GM21619 (cell line): ENCODE data around the gene CDC42BPG.

Experiments
- ATAC-seq: cut with Tn5 transposase; IDR thresholded peaks from one replicate; pipeline ENCODE4 v1.9.1; 2021; ENCODE audit not compliant: unreplicated experiment

CDC42BPG gene, protein sequence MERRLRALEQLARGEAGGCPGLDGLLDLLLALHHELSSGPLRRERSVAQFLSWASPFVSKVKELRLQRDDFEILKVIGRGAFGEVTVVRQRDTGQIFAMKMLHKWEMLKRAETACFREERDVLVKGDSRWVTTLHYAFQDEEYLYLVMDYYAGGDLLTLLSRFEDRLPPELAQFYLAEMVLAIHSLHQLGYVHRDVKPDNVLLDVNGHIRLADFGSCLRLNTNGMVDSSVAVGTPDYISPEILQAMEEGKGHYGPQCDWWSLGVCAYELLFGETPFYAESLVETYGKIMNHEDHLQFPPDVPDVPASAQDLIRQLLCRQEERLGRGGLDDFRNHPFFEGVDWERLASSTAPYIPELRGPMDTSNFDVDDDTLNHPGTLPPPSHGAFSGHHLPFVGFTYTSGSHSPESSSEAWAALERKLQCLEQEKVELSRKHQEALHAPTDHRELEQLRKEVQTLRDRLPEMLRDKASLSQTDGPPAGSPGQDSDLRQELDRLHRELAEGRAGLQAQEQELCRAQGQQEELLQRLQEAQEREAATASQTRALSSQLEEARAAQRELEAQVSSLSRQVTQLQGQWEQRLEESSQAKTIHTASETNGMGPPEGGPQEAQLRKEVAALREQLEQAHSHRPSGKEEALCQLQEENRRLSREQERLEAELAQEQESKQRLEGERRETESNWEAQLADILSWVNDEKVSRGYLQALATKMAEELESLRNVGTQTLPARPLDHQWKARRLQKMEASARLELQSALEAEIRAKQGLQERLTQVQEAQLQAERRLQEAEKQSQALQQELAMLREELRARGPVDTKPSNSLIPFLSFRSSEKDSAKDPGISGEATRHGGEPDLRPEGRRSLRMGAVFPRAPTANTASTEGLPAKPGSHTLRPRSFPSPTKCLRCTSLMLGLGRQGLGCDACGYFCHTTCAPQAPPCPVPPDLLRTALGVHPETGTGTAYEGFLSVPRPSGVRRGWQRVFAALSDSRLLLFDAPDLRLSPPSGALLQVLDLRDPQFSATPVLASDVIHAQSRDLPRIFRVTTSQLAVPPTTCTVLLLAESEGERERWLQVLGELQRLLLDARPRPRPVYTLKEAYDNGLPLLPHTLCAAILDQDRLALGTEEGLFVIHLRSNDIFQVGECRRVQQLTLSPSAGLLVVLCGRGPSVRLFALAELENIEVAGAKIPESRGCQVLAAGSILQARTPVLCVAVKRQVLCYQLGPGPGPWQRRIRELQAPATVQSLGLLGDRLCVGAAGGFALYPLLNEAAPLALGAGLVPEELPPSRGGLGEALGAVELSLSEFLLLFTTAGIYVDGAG (N-terminal part only)

DNA sequence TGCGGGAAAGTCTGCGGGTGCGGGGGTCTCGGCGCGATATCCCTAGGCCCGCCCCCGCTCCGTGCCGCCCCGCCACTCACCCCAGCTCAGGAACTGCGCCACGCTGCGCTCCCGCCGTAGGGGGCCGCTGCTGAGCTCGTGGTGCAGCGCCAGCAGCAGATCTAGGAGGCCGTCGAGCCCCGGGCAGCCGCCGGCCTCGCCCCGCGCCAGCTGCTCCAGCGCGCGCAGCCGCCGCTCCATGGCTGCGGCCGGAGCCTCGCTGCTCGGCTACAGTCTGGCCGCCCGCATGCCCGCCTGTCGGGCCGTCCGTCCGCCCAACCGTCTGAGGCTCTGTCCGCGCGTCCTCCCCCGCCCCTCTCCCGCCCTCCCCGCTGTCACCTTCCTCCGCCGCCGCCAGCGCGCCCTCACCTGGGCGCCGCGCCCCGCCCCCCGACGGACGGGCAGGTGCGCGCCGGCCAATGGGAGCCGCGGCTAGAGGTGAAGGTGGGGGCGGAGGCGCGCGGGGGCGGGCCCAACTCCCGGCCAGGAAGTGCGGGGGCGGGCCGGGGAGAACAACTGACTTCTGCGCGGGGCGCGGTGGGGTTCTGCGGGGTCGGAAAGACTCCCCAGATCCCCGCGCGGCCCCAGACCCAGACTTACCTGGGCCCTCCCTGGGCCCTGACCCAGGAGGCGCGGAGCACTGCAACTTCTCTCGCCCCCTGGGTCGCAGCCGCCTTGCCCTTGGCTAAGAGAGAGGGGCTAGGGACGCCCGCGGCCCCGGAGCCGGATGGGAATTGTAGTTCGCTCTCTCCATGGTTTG, at the start of gene CDC42BPG:
CDC42BPG (minus strand) TSS at position 324 of the 799 bp plus-strand sequence; CDS start at position 240, 84 bp downstream.
- ATAC-seq: no peak

DNA sequence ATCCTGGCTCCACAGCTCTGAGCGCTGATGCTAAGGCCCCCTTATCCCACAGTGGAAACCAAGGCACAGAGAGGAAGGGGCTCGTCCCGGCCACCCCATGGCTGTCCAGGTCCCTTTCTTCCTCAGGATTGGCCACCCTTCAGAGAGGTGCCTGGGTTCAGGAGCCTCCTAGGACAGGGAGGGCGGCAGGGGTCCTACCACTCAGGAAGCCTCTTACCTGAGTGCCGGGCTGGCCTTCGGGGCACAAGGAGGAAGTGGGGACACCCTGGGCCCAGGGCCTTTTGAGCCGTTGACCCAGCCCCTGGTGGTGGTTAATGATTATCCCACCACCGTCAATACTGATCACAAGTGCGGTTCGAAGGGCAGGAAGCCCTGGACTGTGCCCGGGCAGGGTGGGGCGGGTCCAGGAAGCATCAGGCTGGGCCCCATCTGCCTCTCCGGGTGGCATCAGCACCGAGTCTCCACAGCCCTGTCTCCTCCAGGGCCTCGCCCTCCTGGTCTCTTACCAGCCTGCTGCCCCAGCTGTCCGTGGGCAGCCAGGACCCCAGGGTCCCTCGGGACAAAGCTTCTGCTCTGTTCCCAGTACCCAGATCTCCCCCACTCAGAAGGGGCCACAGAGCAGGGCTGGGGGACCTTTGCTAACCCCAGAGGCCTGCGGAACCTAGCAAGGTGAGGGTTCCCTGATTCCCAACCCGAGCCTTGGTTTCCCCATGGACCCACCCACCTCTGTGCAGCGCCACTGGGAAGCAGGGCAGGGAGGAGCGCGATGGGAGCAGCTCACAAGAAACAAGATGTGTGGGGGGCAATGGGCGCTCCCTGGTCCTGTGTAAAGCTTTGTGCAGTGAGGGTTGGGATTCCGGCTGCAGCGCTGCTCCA, 49.0 kb upstream of the CDC42BPG start:
- no peak for ATAC-seq

DNA sequence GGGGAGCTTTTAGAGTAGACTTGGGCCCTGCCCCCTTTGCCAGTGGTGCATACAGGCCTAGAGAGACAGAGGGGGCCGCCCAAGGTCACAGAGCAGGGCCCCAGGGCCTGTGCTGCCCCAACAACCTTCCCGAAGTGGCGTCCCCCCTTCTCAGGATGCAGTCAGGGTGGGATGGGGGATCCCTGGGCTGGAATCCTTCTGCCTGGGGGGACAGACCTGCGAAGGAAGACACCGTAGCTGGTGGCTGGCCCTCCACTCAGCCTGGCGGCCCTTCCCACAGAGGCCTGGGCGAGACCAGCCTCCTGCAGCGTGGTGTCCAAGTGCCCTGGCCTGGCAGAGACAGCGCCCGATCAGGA, 48.4 kb upstream of the CDC42BPG start:
- no peak for ATAC-seq

DNA sequence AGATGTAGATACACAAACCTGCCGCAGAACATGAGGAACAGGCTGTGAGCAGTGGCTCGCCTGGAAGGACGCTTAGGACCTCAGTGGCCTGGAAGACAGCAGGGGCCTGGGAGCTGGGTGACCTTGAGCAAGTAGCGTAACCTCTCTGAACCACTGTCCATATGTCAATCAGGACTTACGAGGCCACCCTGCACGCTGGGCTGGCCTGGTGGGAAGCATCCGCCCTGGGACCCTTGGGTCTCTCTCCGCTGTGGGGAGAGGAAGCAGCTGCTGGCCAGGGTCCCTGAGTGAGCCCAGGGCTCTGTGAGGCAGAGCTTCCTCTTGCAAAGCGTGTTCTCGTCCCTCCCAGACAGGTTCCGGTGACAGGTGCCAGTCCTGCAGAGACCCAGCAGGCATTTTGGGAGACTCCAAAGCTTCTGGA, 48.0 kb upstream of the CDC42BPG start:
- no peak for ATAC-seq

DNA sequence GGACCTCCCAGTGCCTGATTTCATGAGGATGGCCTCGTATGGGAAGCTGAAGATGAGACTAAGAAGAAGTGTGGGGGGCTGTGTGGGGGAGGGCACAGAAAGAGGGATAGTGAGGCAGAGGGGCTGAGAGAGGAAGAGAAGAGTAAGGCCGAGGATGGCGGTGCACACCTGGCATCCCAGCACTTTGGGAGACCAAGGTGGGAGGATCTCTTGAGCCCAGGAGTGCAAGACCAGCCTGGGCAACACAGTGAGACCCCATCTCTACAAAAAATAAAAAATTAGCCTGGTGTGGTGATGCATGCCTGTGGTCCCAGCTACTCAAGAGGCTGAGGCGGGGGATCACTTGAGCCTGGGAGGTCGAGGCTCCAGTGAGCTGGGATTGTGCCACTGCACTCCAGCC, 47.4 kb upstream of the CDC42BPG start:
- ATAC-seq: no peak

DNA sequence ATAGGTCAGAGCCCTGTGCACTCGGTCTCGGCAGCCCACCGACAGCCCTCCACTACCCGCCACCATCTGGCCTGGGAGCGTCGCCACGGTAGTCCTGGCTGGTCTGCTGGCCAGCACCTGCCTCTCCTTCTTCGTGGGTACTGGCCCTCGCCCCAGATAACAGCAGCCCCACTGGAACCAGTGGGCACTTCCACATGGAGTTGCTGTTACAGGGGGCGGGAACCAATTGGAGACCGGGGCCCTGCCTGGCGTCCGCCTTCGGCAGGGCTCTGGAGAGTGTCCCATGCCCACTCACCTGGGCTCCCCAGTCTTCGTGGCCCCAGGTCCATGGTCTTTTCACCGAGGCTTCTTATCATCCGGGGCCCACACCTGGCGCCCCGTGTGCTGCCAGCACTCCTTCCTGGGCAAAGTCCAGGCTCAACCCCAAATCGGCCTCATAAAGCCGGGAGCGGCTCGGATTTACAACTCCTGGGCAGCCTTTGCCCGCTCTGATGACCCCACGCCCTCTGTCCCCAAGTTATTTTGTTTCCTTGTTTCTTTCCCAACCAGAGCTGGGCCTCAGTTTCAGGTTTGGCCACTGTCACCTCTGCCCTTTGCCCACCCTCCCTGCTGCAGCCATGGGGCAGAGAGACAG, 46.9 kb upstream of the CDC42BPG start:
- no peak for ATAC-seq

DNA sequence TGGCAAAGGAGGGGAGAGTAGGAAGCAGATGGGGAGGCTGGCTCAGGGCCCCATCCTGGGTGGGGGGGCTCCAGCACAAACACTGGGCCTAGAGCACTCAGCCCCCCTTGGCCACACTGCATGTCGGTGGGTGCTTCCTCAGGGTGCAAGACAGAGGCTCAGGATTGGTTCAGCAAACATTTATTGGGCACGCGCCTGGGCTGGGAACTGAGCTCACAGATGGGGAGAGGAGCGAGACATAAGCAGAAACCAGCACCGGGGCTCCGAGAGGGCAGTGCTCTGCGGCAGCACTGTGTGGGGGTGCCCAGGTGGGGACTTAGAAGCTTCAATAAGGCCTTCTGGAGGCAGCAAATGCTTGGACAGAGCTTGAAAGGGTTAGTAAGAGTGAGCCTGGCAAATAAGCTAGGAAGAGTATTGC, 46.1 kb upstream of the CDC42BPG start:
- no peak for ATAC-seq

DNA sequence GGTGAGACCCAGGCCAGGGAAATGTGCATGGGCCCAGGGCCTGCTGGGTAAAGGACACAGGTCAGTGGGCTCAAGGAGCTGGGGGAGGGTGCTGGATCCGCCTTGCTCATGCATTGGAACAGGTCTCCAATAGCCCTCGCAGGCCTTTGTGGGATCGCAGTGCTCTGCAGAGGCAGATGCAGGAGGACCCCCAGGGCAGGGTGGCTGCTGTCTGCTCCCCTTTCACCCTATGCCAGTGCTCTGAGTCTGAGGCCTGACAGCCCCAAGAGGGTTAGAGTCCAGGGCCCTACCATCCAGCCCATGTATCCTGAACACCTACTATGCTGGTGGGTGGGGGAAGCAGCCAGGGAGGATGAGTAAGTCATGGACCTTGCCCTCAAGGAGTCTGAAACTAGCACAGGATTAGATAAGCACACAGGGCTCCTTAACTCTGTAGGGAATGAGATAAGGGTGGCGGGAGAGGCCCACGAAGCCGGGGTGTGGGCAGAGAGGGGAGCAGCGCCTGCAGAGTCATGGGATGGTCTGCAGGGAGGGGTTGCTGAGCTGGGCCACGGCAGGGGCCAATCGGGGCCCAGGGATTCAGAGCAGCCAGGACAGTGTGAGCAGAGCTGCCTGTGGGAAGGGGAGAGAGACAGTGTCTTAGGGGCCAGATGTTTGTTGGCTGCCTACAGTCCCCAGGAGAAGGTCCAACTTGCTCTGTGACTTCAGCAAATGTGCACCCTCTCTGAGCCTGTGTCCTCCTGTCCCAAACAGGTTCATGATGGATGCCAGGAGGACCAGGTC, 44.5 kb upstream of the CDC42BPG start:
- no peak for ATAC-seq

DNA sequence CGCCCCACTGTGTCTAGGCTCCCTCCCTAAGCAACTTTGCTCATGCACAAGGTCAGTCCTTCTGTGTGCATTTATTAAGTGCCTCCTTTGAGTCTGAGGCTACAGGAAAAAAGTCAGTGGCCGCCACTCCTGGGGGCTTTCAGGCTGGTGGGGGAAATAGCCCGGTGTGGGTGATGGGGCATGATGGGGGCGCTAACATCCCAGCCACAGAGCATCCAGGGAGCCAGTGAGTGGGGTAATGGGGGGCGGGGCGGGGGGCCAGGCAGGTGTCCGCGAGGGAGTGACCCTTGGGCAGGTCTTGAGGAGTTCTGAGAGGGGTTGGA, 43.9 kb upstream of the CDC42BPG start:
- no peak for ATAC-seq

DNA sequence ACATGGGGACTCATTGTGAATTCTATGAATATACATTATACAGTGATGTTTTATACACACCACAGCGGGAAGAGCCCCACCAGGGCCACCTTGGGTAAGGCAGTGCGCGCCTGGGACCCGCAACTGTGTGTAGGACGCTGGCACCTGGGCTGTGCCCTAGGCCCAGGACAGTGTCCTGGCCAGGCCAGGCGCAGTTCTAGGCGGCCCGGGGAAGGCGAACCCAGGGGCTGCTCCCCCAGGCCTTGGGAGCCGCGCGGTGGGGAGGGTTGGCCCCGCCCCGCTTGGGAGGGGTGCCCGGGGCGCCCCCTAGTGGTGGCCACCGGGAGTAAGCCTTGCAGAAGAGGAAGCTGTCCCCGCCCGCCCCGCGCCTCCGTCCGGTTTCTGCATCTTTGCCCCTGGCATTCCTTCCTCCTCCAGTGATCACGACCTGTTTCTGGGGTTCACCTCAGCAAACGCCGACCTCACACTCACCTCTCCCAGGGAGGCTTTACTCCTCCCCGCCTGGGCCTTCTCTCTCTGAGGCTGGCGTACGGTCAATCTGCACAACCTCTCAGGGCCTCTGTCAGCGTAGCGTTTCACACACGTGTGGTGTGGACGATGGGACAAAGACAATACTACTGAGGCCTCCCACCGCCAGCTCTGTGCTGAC, 43.4 kb upstream of the CDC42BPG start:
- no peak for ATAC-seq

DNA sequence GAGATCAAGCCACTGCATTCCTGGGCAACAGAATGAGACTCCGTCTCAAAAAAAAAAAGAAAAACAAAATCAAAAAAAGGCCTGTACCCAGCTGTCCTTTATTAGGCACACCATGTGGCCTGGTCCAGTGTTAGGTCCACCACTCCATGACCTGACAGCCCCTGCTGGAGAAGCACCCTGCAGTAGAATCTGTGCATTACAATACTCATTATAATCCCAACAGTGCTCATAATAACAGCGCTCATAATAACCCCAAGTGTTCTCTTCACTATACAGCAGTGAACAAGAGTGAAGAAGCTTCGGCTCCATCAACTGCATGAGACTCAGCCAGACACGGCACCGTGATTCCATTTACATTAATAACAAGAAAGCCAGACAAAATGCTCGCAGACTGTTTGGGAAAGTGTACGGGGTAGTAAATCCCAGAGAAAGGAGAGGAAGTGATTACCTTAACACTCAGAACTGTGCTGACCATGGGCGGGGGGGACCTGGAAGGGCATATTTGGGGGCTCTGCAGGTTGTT, 42.8 kb upstream of the CDC42BPG start:
- no peak for ATAC-seq

DNA sequence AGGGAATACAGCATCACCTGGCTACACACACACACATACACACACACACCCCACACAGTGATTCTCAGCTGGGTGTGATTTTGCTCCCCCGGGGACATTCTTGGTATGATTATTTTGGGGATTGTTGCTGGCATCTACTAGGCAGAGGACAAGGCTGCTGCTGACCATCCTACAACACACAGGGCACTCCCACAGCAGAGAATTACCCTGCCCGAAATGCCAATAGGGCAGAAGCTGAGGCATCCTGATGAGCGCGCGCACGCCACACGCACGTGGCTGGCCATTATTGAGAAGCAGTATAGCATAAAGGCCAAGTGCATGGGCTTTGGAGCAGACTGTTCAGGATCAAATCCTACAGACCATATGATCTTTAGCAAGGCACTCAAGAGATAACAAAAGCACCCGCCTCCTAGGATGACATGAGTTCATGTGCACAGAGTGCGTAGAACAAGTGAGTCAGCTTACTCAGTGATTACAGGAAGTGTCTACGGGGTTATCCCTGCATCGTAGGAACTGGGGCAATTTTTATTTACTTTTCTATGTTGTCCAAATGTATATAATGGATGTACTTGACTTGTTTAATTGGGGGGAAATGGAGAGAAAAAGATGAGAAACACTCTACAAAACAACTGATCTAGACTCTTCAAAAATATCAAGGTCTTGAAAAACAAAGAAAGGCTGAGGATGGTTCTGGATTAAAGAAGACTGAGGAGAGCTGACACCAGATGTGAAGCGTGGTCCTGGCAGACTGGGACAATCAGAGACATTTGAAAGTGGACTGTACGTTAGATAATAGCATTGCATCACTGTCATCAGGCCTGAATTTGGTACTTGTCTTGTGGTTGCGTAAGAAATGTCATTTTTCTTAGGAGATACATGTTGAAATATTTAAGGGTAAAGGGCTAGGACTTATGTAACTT, 41.2 kb upstream of the CDC42BPG start:
- ATAC-seq: no peak

DNA sequence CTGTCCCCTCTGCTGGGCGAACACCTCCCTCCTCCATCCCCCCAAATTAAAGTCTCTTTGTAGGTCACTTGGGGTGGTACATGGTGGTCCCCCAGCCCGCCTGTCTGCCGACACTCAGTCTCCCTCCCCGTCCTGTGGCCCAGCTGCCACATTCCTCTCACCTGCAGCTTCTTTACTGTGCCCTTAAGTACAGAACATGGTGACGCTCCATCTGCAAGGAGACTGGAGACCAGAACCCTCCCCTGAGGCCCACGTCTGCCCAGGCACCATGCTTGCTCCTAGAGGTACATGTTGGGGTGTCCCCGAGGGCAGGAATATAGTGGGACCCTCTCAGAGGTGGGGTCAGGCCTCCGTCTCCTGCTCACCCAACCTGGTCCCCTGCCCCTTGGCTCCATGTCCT, 39.6 kb upstream of the CDC42BPG start:
- ATAC-seq: no peak

DNA sequence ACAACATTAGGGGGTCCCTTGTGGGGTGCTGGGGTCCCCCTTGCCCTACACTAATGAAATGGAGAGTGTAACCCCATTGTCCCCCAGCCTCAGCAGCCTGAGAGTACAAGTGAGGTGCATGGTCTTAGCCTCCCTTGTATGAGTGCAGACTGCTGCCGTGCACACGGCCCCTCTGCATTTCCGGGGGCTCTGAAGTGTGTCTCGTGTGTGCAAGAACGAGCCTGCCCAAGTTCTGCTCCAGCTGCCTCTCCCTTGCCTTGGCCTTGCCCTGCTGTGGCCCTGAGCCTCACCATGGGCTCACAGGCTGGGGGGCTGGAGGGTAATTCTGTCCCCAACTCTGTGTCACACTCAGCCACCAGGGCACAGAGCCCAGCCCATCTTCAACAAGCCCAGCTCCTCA, 39.1 kb upstream of the CDC42BPG start:
- ATAC-seq: no peak

DNA sequence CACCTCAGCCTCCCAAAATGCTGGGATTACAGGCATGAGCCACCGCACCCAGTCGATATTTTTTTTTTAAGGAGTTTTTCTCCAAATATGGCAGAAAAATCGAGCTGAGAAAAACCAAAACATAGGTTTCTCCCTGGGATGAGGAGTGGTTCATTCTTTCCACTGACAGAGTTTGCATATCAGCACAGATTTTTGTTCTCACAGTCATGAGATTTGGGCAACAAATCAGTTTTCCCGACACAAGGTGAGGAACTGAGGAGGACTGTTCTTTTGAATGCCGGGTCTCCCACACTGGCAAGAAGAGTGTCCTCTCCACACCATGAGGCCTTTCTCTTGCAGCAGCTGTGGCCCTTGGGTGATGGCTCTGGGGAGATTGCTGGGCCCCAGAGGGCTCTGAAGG, 37.8 kb upstream of the CDC42BPG start:
- no peak for ATAC-seq

DNA sequence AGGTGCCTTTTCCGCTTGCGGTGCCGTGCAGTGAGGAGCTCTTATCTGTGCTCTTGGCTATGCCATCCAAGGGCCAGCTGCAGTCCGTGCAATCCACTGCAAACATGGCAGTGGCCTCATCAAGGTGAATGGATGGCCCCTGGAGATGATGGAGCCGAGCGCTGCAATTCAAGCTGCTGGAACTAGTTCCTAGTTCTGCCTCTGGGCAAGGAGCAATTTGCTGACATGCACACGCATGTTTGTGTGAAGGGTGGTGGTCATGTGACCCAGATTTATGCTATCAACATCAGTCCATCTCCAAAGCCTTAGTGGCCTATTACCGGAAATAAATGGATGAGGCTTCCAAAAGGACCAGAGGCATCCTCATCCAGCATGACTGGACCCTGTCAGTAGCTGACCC, 37.0 kb upstream of the CDC42BPG start:
- no peak for ATAC-seq
